Measurements from ENCODE around the gene KLRC4.
"Not testable (repeated sequence)": the region's sequence is repeated elsewhere in the genome, so short reads cannot be mapped to it uniquely, and the experiment has no call there.

KLRC4 gene

GRCh38 chr12:10386857-10387256 is 22.7 kb downstream of the KLRC4 start:
- TF ChIP-seq CTCF (conservative IDR thresholded peaks at IDR 0.05; ENCODE audit: control insufficient read depth, insufficient read depth, low read depth, low read length) = no peak
- peak; percentile 25 for DNase-seq (ENCODE audit: low read depth)
- no peak overlapping the region for H3K4me3 ChIP-seq (ENCODE audit: control insufficient read depth, low read depth, low read length)

- no peak overlapping the region for H3K4me3 ChIP-seq (ENCODE audit: control insufficient read depth, low read depth, low read length)
- DNase-seq (ENCODE audit: low read depth) = peak; percentile 92
- no peak for TF ChIP-seq CTCF (conservative IDR thresholded peaks at IDR 0.05; ENCODE audit: control insufficient read depth, insufficient read depth, low read depth, low read length)
These were observed 24.4 kb downstream of the KLRC4 start for GRCh38 chr12:10385166-10385613.

GRCh38 chr12:10384191-10384590 is 25.4 kb downstream of the KLRC4 start:
- TF ChIP-seq CTCF (conservative IDR thresholded peaks at IDR 0.05; ENCODE audit: control insufficient read depth, insufficient read depth, low read depth, low read length) = no peak
- no peak overlapping the region for H3K4me3 ChIP-seq (ENCODE audit: control insufficient read depth, low read depth, low read length)
- no peak for DNase-seq (ENCODE audit: low read depth)

GRCh38 chr12:10381928-10382628 is 27.5 kb downstream of the KLRC4 start:
- H3K4me3 ChIP-seq (ENCODE audit: control insufficient read depth, low read depth, low read length) = no peak overlapping the region
- DNase-seq (ENCODE audit: low read depth) = no peak
- no peak for TF ChIP-seq CTCF (conservative IDR thresholded peaks at IDR 0.05; ENCODE audit: control insufficient read depth, insufficient read depth, low read depth, low read length)

- not testable (repeated sequence) for H3K4me3 ChIP-seq (ENCODE audit: control insufficient read depth, low read depth, low read length); DNase-seq (ENCODE audit: low read depth)
These were observed 30.8 kb downstream of the KLRC4 start for GRCh38 chr12:10378737-10379136.

- no peak overlapping the region for H3K4me3 ChIP-seq (ENCODE audit: control insufficient read depth, low read depth, low read length)
- DNase-seq (ENCODE audit: low read depth) = no peak
- TF ChIP-seq CTCF (conservative IDR thresholded peaks at IDR 0.05; ENCODE audit: control insufficient read depth, insufficient read depth, low read depth, low read length) = no peak
These were observed 34.9 kb downstream of the KLRC4 start for GRCh38 chr12:10374624-10375018.

GRCh38 chr12:10372559-10372958 is 37.0 kb downstream of the KLRC4 start:
- no peak for DNase-seq (ENCODE audit: low read depth)
- H3K4me3 ChIP-seq (ENCODE audit: control insufficient read depth, low read depth, low read length) = no peak overlapping the region
- no peak for TF ChIP-seq CTCF (conservative IDR thresholded peaks at IDR 0.05; ENCODE audit: control insufficient read depth, insufficient read depth, low read depth, low read length)

GRCh38 chr12:10371893-10372535 is 37.5 kb downstream of the KLRC4 start:
- not testable (repeated sequence) for H3K4me3 ChIP-seq (ENCODE audit: control insufficient read depth, low read depth, low read length); DNase-seq (ENCODE audit: low read depth)
